Activated CD4-positive, alpha-beta T cell treated with anti-CD3 and anti-CD28 coated beads, Interleukin-2, amount 50 U/mL, for 4 hours (primary cell): ENCODE data around the gene CDK9.
A peak's percentile ranks its signal among the peaks of the same experiment; 100 is the strongest.

Experiments
- DNase-seq, 2 experiments: peaks; one replicate each; pipeline ENCODE4 v3.0.0-alpha.2; 2020

Gene CDK9

DNA sequence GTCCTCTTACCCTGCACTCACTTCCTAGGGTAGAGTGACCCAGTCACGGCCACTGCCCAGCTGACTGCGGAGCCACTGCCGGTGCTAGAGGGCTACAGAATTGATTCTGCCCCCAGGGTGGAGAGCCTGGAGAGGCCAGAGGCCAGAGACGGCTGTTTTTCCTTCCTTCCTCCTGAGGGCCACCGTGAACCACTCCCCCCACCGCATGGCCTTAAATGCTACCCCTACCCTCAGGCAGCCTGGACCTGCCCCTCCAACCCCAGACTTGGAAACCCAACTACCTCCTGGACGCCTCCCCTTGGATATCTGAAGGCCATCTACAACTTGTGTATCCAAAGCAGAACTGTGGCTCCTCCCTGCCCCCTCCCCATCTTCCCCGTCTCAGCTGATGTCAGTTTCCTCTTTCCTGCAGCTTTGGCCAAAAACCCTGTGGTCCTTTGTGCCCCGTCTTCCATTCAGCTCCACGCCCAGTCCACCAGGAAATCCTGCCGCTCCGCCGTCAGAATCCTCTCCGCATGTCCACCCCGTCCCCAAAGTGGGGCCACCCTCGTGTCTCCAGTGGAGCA is 23.6 kb upstream of the CDK9 start:
- DNase-seq: no peak

DNA sequence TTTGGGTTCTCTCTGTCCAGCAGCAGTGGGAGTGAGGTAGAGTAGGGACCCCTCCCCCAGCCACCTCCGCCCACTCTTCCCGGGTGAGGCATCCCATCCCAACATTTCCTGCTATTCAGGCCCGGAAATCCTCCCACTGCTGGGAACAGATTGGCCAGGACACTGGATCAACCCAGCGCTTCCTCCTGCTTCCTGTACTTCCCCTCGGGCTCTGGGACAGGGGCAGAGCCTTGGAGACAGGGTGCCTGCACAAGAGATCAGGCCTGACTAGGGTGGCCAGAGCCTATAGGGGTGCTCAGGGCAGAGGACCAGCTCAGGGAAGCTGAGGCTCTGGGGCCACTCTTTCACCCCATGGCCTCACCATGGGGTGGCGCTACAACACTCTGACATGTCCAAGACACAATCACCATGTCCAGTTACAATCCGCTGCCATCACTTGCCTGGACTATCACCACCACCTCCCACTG is 21.9 kb upstream of the CDK9 start:
- no peak for DNase-seq

DNA sequence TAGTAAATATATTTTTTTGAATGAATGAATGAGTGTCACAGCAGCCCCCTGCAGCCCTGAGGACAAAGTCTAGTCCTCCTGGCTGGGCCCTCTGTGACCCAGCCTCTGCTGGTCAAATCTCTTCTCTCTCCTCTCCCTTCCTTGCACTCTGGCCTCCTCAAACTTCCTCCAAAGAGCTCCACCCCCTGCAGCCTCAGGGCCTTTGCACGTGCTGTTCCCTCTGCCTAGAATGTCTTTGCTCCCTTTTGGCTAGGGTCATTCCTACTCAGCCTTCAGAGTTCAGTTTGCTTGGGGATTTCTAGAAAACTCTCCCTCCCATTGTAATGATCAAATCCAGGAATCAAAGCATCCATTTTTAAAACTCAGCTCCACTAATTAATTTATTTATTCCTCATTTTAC is 20.4 kb upstream of the CDK9 start:
- DNase-seq: no peak

DNA sequence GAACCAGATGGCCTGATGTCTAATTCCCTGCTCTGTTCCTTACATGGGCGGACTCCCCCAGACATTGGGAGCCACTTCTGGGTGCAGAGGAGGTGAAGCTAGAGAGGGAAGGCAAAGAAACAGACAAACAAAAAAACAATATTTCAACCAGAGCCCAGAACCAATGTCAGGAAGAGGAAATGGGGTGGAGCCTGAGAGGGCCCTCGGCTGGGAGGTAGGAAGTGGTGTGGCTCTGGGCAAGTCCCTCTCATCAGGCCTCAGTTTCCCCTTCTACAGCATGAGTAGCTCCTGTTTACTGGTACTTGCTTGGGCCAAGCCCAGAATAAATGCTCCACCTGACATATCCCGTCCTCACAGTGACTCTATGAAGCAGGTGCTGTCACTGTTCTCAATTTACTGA is 18.4 kb upstream of the CDK9 start:
- DNase-seq: no peak

DNA sequence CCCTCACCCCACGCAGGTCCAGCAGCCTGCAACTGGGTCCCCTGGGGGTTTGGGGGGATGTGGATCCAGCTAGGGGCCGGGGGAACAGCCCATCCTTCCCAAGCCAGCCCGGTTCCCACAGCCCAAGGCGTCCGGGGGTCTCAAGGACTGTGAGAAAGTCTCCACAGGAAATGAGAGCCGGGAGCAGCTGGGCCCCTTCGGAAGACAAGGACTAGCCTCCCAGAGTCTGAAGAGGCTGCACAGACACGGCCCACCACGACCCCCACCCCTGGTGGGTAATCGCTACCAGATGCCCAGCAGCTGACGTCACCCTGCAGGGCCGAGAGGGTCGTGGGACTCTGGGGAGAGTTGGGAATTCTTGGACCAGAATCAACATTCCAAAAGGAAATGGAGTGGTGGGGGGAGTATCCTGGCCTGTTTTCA is 17.9 kb upstream of the CDK9 start:
- no peak for DNase-seq

DNA sequence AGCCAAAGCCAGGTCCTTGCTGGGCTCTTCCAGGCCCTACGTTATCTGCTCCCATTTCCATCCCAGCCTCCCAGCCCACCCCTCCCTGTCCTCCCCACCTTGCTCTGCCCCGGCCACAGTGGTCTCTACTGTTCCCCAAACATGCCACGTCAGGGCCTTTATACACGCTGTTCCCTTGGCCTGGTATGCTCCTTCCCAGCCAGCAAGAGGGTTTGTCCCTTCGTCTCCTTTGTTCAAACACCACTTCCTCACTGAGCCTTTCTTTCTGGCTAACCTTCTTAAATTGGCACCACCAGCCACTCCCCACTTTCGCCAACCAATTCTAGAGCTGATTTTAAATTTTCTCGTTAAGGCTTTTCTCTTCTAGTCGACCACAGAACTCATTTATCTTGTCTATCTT is 17.1 kb upstream of the CDK9 start:
- no peak for DNase-seq

DNA sequence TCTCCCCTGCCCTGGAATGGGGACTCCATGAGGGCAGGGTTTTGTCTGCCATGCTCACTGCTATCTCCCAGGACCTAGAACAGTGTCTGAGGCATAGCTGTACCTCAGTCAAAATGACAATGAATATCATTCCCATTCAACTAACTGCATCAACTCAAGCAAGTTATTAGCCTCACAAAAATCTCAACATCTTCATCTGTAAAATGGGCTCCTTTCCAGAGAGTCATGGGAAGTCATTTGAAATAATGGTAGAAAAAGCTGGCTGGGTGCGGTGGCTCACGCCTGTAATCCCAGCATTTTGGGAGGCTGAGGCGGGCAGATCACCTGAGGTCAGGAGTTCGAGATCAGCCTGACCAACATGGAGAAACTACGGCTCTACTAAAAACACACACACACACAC is 16.7 kb upstream of the CDK9 start:
- DNase-seq: no peak

DNA sequence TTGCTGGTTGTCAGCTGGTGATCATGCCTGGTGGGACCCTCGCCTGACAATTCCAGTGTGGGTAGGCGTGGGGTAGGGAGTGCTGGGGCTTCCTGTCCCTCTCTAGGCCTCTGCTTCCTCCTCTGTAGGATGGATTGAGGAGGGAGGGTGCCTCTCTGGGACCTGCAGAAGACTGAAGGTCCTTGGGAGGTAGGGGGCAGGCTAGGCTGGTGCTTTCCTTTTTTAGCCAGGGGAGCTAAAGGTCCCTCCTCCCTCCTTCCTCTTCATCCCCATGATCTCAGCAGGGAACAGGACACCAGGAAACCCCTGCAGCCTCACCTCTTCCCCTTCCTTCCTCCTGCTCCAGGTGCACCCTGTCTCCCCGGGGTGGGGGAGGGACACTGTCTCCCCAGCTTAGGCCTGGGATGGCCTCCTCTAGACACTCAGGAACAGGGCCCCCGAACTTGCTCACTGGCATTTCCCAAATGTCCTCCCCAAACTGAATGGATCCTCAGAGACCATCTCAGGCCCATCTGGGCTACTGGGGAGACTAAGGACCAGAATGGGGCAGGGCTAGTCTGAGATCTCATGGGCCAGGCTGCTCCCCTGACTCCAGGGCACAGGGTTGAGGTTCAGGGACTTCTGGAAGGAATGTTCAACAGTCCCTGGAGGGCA is 15.8 kb upstream of the CDK9 start:
- no peak for DNase-seq

DNA sequence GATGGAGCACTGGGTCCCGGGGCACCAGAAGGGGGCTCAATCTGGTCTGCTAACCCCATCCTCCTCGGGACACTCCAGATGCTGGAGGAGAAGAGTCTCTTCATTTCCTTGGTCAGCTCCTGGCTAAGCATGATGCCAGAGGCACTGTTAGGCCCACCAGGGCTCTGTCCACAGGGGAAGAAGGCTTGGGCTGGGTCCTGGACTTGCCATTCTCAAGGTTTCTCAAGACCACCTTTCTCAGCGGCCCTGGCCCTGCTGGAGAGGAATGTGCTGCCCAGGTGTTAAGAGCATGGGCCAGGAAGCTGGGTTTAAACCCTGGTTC is 15.3 kb upstream of the CDK9 start:
- DNase-seq: no peak

DNA sequence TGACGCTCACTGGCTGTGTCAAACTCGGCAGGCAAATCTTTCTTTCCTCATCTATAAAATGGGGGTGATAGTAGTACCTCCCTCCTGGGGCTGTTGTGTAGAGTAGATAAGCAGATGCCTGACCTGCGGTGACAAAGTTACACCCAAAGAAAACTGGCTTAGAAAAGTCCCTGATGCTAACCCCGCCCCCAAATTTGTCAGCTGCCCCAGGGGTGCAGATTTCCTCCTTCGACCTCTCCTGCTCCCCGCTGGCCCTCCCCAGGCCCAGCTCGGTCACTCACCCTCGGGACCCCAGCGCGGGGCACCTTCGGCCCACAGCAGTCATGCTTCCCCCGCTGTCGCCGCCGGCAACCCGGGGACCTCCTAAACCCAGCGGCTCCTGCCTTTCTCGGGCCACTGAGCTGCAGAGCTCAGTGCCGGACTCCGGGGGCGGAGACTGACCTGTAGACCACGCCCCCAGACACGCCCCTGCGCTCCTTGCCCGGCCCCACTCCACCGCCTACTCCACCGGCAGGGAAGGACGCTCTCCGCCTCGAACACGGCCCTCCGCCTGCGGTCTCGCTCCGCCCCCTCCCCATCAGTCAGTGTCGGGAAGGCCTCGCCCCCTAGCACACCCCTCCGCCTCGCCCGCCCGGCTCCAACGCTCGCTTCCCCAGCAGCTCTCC is 14.8 kb upstream of the CDK9 start:
- DNase-seq: peak; percentile 95 to 96

DNA sequence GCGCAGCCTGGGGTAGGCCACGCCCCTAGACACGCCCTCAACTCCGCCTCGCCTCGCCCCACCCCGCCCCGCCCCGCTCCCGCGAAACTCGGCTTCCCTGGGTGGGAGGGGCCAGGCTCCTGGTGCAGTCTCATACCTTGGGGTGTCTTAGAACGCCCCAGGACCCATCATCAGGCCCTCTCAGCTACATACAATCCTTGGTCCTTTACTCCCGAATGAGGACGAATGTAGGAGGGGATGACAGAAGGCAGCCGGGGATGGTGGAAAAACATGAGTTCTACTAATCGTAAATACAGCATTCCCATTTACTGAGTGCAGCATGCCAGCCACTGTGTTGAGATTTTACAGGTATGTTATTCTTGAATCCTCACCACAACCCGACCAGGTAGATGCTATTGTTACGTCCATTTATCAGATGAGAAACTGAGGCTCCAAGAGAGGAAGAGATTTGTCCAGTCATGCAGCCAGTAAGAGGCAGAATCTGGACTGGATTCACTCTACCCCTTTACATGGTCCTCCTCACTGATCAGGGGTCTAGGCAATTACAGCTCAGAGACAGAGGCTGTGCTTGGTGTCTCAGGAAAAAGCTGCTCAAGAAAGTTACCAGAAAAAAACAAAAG is 14.2 kb upstream of the CDK9 start:
- DNase-seq: no peak

DNA sequence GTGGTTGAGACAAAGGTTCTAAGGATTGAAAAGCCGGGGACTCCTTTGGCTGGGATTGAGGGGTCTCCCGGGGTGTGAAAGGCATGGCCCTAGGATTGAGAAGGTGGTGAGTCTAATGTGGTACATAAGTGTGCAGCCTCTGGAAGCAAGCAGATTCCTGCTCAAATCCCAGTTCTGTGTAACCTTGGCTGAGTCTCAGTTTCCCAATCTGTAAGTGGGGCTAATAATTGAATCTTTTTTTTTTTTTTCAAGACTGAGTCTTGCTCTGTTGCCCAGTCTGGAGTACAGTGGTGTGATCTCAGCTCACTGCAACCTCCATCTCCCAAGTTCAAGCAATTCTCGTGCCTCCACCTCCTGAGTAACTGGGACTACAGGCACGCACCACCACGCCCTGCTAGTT is 13.2 kb upstream of the CDK9 start:
- no peak for DNase-seq

DNA sequence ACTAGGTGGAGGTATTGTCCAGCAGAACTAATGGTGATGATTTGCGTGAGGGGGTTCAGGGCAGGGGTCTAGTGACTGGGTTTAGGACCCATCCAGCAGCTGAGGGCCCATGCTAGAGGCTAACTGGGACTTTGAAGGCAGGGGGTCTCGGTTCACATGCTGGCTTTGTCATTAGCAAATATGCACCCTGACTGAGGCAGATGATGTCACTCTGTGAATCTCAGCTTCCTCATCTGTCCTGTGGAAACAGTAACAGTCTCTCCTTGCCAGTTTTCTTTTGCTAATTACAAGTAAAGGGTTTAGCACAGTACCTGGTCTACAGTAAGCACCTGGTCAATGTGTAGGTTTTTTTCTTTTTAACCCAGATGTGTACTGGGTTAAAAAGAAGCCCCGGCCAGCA is 12.6 kb upstream of the CDK9 start:
- no peak for DNase-seq

DNA sequence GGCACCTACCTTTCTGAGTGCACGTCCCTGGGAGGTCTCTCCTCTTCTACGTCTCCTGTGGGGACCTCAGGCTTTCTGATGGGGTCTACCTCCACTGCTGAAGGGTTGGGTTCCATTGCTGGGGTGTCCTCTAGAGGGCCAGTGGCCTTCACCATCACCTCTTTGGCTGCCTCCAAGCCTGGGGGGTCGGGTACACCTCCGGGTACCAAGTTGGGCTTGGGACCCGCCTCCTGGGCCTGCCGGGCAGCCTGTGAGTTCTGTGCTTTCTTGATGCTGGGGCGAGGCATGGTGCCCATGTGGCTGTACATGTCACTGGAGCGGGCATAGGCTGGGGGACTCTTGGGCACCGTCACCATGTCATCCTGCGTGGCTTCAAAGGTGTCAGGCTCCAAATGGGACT is 11.9 kb upstream of the CDK9 start:
- DNase-seq: no peak

DNA sequence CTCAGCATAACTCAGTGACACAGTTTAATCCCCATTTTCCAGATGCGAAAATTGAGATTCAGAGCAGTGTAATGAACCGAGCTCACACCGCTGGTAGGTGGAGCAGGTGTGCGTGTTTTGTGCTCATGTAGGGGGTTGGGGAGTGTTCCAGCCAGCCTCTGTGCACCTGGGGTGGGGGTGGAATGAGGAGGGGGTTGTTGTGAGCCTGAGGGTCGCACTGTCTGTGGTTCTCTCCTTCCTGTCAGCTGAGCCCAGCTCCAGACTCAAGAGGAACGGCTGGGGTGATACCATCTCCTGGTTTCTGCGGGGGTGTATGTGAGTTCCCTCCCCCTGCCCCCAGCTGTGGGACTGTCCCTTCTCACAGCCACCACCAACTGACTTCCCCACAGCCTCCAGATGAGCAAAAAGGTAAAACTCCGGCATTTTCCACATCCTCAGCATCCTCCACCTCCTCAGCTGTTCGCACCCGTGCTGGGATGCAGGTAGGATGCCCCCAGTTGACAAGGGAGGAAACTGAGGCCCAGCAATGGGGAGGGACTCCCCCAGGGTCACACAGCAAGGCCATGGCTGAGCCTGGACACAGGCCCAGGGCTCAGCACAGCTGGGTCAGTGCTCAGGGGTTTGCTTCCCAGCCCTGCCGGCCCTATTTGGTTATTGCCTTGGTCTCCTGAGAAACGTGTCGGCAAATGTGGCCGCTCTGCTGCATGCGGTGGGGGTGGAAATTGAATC is 9.5 kb upstream of the CDK9 start:
- DNase-seq: peak; percentile 72 to 77

DNA sequence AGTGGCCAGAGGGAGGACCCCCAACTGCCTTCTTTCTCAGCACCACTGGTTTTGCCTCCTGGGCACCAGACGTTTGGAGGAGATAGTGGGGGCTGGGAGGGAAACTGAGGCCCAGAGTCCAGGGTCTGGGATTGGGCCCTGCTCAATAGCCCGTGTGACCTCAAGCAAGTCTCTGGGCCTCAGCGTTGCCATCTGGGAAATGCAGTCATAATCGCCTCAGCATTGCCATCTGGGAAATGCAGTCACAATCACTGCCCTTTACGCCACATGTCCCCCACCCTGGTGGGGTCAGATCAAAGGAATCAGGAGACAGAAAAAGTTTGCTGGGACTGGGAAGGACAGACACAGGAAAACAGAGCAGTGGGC is 8.9 kb upstream of the CDK9 start:
- no peak for DNase-seq

DNA sequence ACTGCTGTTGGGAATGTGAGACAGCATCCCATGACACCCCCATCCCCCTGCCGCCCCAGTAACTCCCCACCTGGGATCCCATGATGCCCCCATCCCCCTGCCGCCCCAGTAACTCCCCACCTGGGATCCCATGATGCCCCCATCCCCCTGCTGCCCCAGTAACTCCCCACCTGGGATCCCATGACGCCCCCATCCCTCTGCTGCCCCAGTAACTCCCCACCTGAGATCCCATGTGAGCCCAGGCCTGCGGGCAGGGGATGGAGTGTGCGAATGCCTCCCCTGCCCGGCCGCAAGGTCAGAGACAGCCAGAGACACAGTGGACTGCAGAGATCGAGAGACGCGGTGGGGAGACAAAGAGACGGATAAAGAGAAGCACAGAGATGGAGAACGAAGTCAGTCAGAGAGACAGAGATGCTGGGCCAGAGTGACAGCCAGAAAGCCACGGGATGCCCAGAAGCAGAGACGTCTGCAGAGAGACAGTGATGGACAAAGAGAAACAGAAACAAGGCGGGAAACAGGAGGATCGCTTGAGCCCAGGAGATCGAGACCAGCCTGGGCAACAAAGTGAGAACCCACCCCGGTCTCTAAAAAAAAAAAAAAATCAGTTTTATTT is 8.4 kb upstream of the CDK9 start:
- no peak for DNase-seq

DNA sequence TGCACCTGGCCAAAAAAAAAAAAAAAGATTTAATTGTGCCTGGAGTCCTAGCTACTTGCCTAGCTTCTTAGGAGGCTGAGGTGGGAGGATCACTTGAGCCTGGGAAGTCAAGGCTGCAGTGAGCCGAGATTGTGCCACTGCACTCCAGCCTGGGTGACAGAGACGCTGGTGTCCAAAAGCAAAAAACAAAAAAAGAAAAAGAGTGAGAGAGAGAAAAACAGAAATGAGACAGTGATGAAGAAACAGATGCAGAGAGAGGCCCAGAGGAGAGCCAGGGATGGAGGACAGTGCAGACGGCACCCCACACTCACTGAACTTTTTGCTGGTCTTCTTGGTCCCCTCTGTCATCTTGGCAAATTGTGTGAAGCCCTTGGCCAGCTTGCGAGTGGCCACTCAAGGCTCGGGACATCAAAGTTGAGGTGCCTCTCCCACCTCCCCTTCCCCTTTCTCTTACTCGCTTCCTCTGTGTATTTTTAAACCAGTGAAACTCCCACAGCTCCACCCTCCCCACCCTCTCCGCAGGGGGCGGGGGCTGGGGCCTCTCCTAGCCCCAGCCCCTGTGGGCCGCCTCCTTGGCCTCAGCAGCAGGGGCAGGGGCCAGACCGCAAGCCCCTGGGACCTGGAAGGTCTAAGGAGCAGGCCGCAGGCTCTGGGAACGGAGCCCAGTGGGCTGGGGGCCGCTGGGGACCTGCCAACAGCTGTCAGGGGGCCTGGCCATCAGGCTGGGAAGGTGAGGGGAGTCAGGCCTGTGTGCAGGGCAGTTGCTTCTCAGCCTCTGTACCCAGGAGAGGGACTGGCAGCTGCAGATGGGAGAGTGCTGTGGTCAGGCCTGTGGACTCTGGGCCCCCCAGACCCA is 7.3 kb upstream of the CDK9 start, which contains the start of gene SH2D3C:
Gene SH2D3C, minus strand, starts transcription at position 387 of the 856 bp plus-strand sequence. Its CDS starts 39 bp downstream, at position 348.
- DNase-seq: peak in 1 of 2 experiments; percentile 35

DNA sequence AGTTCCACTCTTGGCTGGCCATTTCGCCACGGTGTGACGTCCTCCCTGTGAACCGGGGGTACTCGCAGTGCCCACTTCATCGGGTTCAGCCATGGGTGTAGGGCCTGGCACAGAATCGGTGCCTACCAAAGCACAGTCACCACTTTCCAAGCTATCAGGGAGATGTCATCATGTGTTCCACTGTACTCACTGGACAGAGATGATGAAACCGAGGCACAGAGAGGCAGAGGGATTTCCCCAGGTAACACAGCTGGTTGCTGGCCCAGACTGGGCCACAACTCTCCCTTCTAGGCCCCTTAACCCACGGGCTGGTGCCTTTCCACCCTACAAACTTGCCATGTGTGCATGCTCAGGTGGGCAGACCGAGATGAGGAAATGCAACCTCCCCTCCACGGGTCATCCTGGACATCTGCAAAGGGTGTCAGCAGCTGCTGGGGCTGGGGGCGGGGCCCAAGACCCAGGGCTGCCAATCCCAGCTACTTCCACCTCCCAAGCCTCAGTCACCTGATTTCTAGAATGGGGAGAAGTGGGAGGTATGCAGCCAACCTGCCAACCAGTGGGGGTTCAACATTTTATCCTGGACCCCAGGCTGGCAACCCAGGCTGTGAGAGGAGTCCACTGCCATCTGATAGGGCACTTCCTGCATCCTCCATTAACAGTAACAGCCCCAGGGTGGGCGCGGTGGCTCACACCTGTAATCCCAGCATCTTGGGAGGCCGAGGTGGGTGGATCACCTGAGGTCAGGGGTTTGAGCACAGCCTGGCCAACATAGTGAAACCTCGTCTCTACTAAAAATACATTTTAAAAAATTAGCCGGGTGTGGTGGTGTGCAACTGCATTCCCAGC is 6.5 kb upstream of the CDK9 start:
- DNase-seq: peak; percentile 55 to 64

DNA sequence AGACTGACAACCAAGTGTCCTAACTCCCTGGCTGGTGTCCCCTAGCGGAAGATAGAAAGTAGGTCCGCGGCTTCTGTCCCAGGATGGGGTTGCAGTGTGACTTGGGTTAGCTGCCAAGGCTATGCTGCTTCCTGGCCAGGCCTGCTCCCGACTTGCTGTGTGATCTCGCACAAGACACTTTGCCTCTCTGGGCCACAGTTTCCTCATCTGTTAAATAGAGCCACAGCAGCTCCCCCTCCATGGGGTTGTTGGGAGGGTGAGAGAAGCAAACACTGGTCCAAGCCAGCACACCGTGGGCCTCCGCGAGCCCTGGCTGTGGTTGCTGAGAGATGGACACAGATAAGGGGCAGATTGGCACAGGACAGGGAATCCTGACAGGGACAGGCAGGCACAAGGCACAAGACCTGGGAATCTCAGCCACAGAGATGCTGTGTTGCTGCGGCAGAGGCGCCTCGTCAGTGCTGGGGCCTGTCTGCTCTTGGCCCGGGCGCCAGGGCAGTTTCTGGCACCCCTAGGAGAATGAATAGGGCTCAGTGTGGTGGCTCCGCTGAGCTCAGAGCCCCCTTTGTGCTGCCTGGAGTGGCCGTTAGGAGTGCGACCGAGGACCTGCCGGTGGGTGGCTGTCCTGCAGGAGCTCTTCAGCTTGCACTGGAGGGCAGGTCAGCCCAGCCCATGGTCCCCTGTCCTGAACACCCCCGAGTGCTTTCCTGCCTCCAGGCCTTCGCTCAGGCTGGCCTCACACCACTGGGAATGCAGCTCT is 5.5 kb upstream of the CDK9 start:
- DNase-seq: no peak
